ENCODE results near the gene UBE3B.

The UBE3B gene

GRCh38 chr12:109497675-109498074 lies 20.2 kb downstream of the UBE3B start:
- DNase-seq: no peak

- DNase-seq: no peak
Measured at GRCh38 chr12:109500406-109501185, 23.2 kb downstream of the UBE3B start.

GRCh38 chr12:109501299-109501698 lies 23.9 kb downstream of the UBE3B start:
- DNase-seq: no peak

GRCh38 chr12:109502332-109502731 lies 24.9 kb downstream of the UBE3B start:
- no peak for DNase-seq

GRCh38 chr12:109503611-109504010 lies 26.2 kb downstream of the UBE3B start:
- DNase-seq: no peak

- DNase-seq: no peak
Measured at GRCh38 chr12:109504068-109504467, 26.6 kb downstream of the UBE3B start.

GRCh38 chr12:109510196-109510595 lies 32.8 kb downstream of the UBE3B start:
- DNase-seq: no peak

GRCh38 chr12:109512608-109513007 lies 35.2 kb downstream of the UBE3B start:
- DNase-seq: no peak

GRCh38 chr12:109513051-109513450 lies 35.6 kb downstream of the UBE3B start:
- DNase-seq: no peak

GRCh38 chr12:109513977-109514376 lies 36.5 kb downstream of the UBE3B start:
- DNase-seq: no peak

GRCh38 chr12:109517619-109518018 lies 40.2 kb downstream of the UBE3B start:
- no peak for DNase-seq

GRCh38 chr12:109518820-109519665 lies 41.6 kb downstream of the UBE3B start:
- DNase-seq: peak; percentile 67

GRCh38 chr12:109519787-109520186 lies 42.4 kb downstream of the UBE3B start:
- no peak for DNase-seq

GRCh38 chr12:109521831-109522230 lies 44.4 kb downstream of the UBE3B start:
- no peak for DNase-seq

GRCh38 chr12:109523071-109523470 lies 45.6 kb downstream of the UBE3B start:
- DNase-seq: no peak

- no peak for DNase-seq
Measured at GRCh38 chr12:109523504-109523903, 46.1 kb downstream of the UBE3B start.

- no peak for DNase-seq
Measured at GRCh38 chr12:109524466-109525278, 47.2 kb downstream of the UBE3B start.

- DNase-seq: no peak
Measured at GRCh38 chr12:109525279-109525585, 47.8 kb downstream of the UBE3B start.

- no peak for DNase-seq
Measured at GRCh38 chr12:109527489-109528123, 50.2 kb downstream of the UBE3B start.

GRCh38 chr12:109529691-109530640 lies 52.5 kb downstream of the UBE3B start:
- no peak for DNase-seq

- no peak for DNase-seq
Measured at GRCh38 chr12:109531411-109531810, 54.0 kb downstream of the UBE3B start.

Measured in CD4-positive, alpha-beta T cell treated with Interleukin-17A for 4 hours (primary cell).